Activated T-cell treated with anti-CD3 and anti-CD28 coated beads, Interleukin-2, amount 50 U/mL, for 24 hours (primary cell): ENCODE results near the gene ZNF408.
A peak's percentile ranks its signal among the peaks of the same experiment; 100 is the strongest.
"Not testable (repeated sequence)": the region's sequence is repeated elsewhere in the genome, so short reads cannot be mapped to it uniquely, and the experiment has no call there.

Source experiments
- DNase-seq: peaks from one replicate; pipeline ENCODE4 v3.0.0-alpha.2; 2020
- H3K27ac Mint-ChIP-seq: 2 replicates; pipeline ENCODE4 v1.8.0; 2020; ENCODE audit warnings: mild to moderate bottlenecking, mixed read lengths
- H3K27me3 Mint-ChIP-seq: 2 replicates; pipeline ENCODE4 v1.8.0; 2020; ENCODE audit warnings: mixed read lengths
- H3K36me3 Mint-ChIP-seq: 2 replicates; pipeline ENCODE4 v1.8.0; 2020; ENCODE audit warnings: low read depth, mixed read lengths
- H3K4me1 Mint-ChIP-seq: 2 replicates; pipeline ENCODE4 v1.8.0; 2020; ENCODE audit warnings: low read depth, mixed read lengths
- H3K4me3 Mint-ChIP-seq: 2 replicates; pipeline ENCODE4 v1.8.0; 2020; ENCODE audit warnings: mild to moderate bottlenecking, moderate library complexity, mixed read lengths
- H3K9me3 Mint-ChIP-seq: 2 replicates; pipeline ENCODE4 v1.8.0; 2020; ENCODE audit warnings: mixed read lengths

Gene ZNF408

DNA sequence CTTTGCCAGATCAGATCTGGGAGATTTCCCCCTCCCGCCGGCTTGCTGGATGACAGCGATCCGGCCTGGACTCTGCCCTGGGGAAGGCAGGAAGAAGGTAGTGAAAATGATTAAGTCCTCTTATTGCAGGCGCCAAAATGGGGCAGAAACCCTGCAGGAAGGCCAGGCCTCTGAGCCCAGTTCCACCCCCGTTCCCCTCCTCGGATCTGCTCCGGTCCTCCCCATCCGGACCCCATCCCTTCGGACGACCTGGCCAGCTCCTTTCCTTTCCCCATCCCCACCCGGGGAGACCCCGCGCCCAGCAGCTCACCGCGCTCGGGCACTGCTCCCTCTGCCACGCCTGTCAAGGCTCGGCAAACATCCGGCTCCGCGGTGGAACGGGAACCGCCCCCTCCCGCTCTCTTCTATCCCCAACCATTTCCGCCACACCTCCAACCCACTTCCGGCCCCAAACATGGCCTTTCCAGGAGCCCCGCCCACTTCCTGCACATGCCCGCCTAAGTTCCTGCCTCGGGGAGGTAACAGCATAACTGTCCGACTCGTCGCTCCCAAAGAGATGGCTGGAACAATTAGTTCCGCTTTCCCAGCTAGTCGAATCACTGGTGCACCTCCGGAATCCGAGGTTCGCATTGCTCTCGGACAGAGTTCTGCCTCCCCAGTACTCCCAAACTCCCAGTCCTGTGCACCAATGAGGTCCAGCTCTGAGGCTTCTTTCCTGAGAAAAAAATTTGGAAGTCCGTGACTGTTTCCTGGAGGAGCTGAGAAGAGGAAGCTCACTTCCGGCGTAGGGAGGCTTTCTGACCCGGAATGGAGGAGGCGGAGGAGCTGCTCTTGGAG lies at the start of gene ZNF408, which contains the start of gene ARHGAP1:
ZNF408 (plus strand) TSS at position 791 of the 837 bp plus-strand sequence; CDS start at position 808, 17 bp downstream.
ARHGAP1 (minus strand) TSS at position 379 of the 837 bp plus-strand sequence. CDS start 4,512 bp downstream, outside the sequence.
- peak; percentile 98 for DNase-seq
- peak within 1 kb of the TSS; percentile 98 for H3K4me3 Mint-ChIP-seq
- H3K36me3 Mint-ChIP-seq, result peaks cover 79% of the 10 kb centered on the region
- H3K27me3 Mint-ChIP-seq, result no peaks in the 10 kb centered on the region
- peak within 1 kb of the TSS; percentile 99 for H3K27ac Mint-ChIP-seq
- H3K4me1 Mint-ChIP-seq, result peaks cover 54% of the 10 kb centered on the region
- H3K9me3 Mint-ChIP-seq, result no peaks in the 10 kb centered on the region

DNA sequence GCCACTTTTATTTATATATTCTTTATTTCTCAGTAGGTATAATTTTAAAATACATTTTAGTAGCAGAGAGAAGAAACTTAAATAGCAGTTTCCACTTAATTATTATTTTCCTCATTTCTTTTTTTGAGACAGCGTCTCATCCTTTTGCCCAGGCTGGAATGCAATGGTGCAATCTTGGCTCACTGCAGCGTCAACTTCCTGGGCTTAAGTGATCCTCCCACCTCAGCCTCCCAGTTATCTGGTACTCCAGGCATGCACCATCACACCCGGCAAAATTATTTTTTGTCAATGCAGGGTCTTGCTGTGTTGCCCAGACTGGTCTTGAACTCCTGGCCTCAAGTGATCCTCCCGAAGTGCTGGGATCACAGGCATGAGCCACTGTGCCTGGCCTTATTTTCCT lies 45.2 kb upstream of the ZNF408 start:
- no peaks in the 10 kb centered on the region for H3K9me3 Mint-ChIP-seq
- no peak overlapping the region for H3K4me3 Mint-ChIP-seq
- H3K4me1 Mint-ChIP-seq, result no peaks in the 10 kb centered on the region
- peaks cover 76% of the 10 kb centered on the region for H3K36me3 Mint-ChIP-seq
- no peak for DNase-seq
- no peak overlapping the region for H3K27ac Mint-ChIP-seq
- no peaks in the 10 kb centered on the region for H3K27me3 Mint-ChIP-seq

DNA sequence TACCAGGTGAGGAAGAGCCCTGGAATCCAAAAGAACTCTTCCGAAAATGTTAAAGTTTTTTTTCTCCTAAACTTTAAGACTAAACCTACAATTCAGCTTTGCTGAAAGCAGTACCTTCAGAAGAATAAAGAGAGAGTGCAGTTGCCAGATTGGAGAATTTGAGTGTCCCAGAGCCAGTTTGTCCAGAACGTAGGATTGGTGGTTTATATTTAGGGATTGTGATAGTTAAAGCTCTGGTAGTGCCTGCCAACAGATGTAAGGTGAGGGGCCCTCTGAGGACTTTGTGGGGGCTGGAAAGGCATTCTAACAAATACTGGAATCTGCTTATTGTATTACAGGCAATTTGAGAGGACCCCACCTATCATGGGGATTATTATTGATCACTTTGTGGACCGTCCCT lies 43.6 kb upstream of the ZNF408 start:
- DNase-seq, result no peak
- Mint-ChIP-seq H3K4me3 (no peak overlapping the region), H3K36me3 (peaks cover 74% of the 10 kb centered on the region), H3K4me1 (no peaks in the 10 kb centered on the region), H3K27ac (peak overlapping the region; percentile 6), H3K27me3 (no peaks in the 10 kb centered on the region), H3K9me3 (no peaks in the 10 kb centered on the region)

DNA sequence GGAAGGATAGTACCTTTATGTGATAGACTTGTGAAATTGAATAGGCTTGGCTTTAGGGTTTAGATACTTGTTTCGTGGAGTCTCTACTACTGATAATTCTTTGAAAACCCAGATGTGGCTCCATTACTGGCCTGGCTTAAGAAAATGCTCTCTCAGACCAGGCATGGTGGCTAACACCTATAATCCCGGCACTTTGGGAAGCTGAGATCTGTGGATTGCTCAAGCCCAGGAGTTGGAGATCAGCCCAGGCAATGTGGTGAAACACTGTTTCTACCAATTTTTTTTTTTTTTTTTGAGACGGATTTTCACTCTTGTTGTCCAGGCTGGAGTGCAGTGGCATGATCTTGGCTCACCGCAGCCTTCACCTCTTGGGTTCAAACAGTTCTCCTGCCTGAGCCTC lies 42.6 kb upstream of the ZNF408 start:
- H3K4me1 Mint-ChIP-seq, result no peaks in the 10 kb centered on the region
- H3K27me3 Mint-ChIP-seq, result no peaks in the 10 kb centered on the region
- H3K27ac Mint-ChIP-seq, result no peak overlapping the region
- no peak overlapping the region for H3K4me3 Mint-ChIP-seq
- H3K9me3 Mint-ChIP-seq, result no peaks in the 10 kb centered on the region
- H3K36me3 Mint-ChIP-seq, result peaks cover 71% of the 10 kb centered on the region
- no peak for DNase-seq

DNA sequence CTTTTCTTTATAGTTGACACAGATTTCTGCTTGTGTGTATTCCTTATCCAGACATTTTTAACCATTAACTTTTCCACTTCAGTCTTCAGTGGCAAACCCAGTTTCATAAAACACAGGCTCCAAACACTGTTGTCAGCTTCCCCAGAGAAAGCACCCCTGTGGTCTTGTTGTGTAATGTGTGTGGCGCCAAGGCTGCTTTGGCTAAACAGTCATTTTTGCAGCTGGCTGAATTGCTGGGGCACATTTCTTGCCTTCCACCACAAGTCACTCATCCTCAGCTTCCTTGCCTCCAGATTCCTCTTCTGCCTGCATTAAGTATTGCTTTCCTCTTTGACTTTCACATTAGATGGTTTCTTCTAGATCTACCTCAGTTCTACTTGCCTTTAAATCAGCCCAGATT lies 40.9 kb upstream of the ZNF408 start:
- Mint-ChIP-seq H3K4me1 (no peaks in the 10 kb centered on the region), H3K4me3 (no peak overlapping the region), H3K27me3 (no peaks in the 10 kb centered on the region), H3K9me3 (no peaks in the 10 kb centered on the region), H3K27ac (no peak overlapping the region), H3K36me3 (peaks cover 83% of the 10 kb centered on the region)
- DNase-seq, result no peak

DNA sequence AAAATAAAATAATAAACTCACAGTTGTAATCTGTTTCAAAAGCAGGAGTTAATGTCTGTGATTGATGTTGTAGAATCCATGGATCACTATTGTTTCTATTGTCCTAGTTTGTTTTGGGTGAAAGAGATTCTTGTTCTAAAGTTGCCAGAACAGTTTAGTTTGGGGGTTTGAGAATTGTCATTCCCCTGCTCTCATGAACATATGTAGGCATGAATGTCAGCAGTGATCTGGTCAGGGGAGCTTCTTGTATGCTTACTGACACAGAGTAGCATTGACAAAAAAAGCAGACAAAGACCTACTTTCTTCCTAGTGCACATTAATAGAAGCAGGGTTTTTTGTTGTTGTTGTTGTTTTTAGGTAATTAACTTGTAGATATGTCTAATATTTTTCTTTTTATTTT lies 39.0 kb upstream of the ZNF408 start:
- Mint-ChIP-seq H3K4me3 (no peak overlapping the region), H3K27me3 (no peaks in the 10 kb centered on the region), H3K27ac (no peak overlapping the region), H3K4me1 (no peaks in the 10 kb centered on the region), H3K36me3 (peaks cover 85% of the 10 kb centered on the region), H3K9me3 (no peaks in the 10 kb centered on the region)
- no peak for DNase-seq

DNA sequence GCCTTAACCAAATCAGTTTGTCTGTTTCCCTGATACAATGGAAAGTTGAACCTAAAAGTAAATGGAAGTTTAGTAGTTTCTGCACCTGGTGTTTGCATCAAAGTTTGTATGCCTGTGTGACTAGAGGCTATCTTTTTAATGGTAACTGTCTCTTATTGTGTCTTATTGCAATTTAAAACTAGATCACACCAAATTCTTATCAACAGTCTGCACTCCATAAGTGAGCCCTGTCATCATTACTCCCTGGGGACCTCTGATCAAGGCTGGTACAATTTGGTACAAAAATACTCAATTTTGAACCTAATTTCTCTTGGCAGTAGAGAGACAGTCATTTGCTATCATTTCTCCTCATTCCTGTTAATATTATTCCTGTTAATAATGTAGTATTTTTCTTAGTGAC lies 38.5 kb upstream of the ZNF408 start:
- H3K4me1 Mint-ChIP-seq, result no peaks in the 10 kb centered on the region
- no peak for DNase-seq
- no peaks in the 10 kb centered on the region for H3K9me3 Mint-ChIP-seq
- no peaks in the 10 kb centered on the region for H3K27me3 Mint-ChIP-seq
- peak overlapping the region; percentile 29 for H3K27ac Mint-ChIP-seq
- no peak overlapping the region for H3K4me3 Mint-ChIP-seq
- H3K36me3 Mint-ChIP-seq, result peaks cover 85% of the 10 kb centered on the region

DNA sequence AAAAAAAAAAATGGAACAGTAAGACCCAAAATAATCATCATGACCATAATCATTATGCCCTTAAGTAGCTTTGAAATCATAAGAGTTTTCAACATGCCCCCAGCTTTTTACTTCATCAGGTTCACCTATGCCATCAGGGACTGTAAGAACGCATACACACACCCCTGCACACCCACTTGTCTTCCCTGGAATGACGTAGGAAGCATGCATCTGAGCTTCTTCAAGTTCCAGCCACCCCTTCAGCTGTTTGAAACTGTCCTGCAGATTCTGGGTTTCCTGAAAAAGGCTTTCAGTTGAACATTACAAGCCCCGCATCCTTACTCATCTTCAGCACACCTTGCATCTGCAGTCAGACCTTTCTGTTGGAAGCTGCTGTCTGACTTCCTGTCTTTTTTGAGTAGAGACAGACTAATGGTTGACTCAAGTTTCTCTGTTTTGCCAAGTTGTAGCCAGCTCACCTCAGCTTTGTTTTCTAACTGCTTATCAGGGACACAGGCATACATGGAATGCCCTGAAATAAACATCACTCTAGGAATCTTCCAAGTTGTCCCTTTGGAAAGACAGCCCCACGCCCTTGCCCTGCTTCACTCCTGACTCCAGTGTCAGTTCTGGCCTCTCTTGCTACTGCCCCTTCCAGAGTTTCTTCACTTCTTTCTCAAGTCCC lies 37.4 kb upstream of the ZNF408 start:
- H3K27me3 Mint-ChIP-seq, result no peaks in the 10 kb centered on the region
- H3K9me3 Mint-ChIP-seq, result no peaks in the 10 kb centered on the region
- peaks cover 84% of the 10 kb centered on the region for H3K36me3 Mint-ChIP-seq
- DNase-seq, result no peak
- no peaks in the 10 kb centered on the region for H3K4me1 Mint-ChIP-seq
- no peak overlapping the region for H3K4me3 Mint-ChIP-seq
- peak overlapping the region; percentile 18 for H3K27ac Mint-ChIP-seq

DNA sequence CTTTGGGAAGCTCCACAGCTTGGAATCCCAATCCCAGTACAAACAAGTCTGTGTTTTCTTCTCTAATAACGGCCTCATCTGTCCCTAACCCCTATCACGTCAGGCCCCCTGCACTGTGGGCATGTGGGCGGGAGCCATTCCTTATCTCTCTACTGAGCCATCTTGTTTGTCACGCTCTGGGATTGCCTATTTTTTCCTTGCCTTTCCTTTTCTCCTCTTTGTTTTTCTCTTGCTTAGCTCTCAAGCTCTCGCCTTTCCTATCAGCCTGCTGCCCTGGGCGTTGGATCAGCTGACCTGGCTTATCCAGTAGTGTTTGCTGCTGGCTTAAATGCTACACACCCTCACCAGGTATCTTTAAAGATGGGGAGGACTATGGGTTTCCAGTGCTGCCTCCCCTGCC lies 36.2 kb upstream of the ZNF408 start:
- no peaks in the 10 kb centered on the region for H3K27me3 Mint-ChIP-seq
- H3K9me3 Mint-ChIP-seq, result no peaks in the 10 kb centered on the region
- peaks cover 4% of the 10 kb centered on the region for H3K4me1 Mint-ChIP-seq
- no peak overlapping the region for H3K4me3 Mint-ChIP-seq
- DNase-seq, result no peak
- H3K36me3 Mint-ChIP-seq, result peaks cover 84% of the 10 kb centered on the region
- no peak overlapping the region for H3K27ac Mint-ChIP-seq

DNA sequence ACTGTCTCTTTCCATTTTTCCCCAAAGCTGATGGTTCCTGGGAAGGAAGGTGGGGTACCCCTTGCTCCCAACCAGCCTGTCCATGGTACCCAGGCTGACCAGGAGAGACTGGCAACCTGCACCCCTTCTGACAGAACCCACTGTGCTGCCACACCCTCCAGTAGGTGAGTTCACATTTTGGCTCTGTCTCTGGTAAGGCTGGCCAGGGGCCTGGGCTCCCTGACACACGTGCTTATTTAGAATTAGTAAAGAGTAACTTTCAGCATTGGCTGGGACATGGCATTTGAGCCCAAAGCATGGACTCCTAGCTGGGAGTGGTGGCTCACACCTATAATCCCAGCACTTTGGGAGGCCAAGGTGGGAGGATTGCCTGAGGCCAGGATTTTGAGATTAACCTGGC lies 35.5 kb upstream of the ZNF408 start:
- peaks cover 82% of the 10 kb centered on the region for H3K36me3 Mint-ChIP-seq
- no peak overlapping the region for H3K4me3 Mint-ChIP-seq
- no peak for DNase-seq
- H3K27ac Mint-ChIP-seq, result no peak overlapping the region
- H3K9me3 Mint-ChIP-seq, result no peaks in the 10 kb centered on the region
- peaks cover 10% of the 10 kb centered on the region for H3K4me1 Mint-ChIP-seq
- no peaks in the 10 kb centered on the region for H3K27me3 Mint-ChIP-seq

DNA sequence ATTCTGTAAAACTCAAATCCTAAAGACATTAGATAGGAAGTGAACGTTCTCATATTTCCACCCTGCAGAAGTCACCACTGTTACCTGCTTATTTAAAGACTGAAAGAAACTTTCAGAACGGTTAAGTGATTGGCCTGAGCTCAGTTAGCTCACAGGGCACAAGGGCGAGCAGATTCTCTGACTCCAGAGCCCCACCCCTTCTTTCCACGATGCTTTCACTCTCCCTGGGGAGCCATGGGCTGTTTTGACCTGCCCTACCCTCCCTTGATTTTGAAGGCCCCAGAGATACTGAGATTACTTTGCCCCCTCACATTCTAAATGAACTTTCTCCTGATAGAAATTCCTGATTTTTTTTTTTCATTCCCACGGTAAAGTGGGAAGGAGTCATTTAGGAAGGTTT lies 34.3 kb upstream of the ZNF408 start:
- H3K36me3 Mint-ChIP-seq, result peaks cover 85% of the 10 kb centered on the region
- DNase-seq, result no peak
- H3K9me3 Mint-ChIP-seq, result no peaks in the 10 kb centered on the region
- peak overlapping the region; percentile 65 for H3K27ac Mint-ChIP-seq
- no peaks in the 10 kb centered on the region for H3K27me3 Mint-ChIP-seq
- no peak overlapping the region for H3K4me3 Mint-ChIP-seq
- peaks cover 21% of the 10 kb centered on the region for H3K4me1 Mint-ChIP-seq

DNA sequence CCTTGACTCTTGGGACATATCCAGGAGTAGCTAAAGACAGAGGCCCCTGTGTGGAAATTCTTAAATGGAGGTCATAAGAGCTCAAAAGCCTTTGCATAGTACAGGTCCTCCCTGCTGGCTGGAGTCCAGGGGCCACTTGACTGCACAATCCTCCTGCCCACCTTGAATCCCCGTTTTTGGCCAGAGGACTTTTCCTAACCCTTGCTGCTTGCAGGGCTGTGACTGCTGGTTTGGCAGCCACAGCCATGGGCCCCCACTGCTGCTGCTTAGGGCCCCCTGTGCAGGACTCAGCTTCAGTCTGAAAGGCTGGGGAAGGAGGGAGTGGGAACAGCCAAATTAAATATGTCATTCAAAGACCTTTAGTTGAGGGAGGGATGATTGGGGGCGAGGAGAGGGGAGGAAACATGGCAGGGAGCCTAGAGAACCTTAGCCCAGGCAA lies 33.8 kb upstream of the ZNF408 start:
- Mint-ChIP-seq H3K4me1 (peaks cover 26% of the 10 kb centered on the region), H3K36me3 (peaks cover 84% of the 10 kb centered on the region), H3K27me3 (no peaks in the 10 kb centered on the region), H3K9me3 (no peaks in the 10 kb centered on the region), H3K27ac (peak overlapping the region; percentile 65), H3K4me3 (no peak overlapping the region)
- DNase-seq, result no peak

DNA sequence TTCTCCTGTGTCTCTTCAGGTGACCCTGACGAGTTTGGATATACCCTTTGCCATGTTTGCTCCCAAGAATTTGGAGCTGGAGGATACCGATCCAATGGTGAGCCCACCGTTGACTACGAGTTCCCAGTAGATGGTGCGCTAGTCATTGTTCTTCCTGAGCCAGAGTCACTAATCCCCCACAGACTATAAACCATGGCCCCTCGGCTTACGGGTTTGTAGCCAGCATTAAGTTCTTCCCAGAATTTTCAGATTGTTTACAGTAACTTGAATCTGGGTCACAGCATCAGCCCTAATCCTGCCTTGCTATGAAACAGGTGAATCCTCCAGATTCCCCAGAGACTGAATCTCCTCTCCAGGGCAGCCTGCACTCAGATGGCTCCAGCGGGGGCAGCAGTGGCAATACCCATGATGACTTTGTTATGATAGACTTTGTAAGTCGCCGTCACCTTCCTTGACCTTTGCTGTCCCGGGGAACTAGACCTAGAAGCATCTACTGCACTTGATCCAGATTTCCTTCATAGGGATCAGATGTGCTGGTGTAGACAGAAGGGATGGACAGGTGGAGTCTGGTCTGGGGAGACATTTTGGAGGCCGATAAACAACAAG lies 32.2 kb upstream of the ZNF408 start:
- Mint-ChIP-seq H3K9me3 (no peaks in the 10 kb centered on the region), H3K27me3 (no peaks in the 10 kb centered on the region), H3K36me3 (peaks cover 87% of the 10 kb centered on the region), H3K27ac (peak overlapping the region; percentile 69), H3K4me1 (peaks cover 40% of the 10 kb centered on the region), H3K4me3 (no peak overlapping the region)
- no peak for DNase-seq

DNA sequence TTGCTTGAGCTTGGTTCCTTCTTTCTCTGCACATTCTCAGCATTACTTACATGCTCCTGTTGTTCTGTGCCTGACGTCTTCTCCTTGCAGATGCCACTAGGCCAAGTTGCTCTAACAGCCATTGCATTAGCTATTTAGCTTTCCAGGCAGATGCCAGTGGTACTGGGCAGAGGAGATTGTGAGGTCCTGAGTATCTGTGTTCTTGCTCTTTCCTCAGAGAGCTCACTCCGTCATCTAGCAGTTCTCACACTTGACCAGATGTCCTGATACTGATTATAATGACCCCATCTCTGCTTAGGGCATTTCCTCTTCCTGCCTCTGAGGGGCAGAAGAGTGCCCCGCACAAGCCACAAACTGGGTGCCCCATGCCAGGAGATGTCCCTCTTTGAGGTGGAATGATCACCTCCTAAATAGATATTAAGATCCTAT lies 31.1 kb upstream of the ZNF408 start:
- Mint-ChIP-seq H3K4me1 (peaks cover 52% of the 10 kb centered on the region), H3K9me3 (no peaks in the 10 kb centered on the region), H3K27me3 (no peaks in the 10 kb centered on the region), H3K4me3 (no peak overlapping the region), H3K36me3 (peaks cover 86% of the 10 kb centered on the region), H3K27ac (peak overlapping the region; percentile 34)
- no peak for DNase-seq

DNA sequence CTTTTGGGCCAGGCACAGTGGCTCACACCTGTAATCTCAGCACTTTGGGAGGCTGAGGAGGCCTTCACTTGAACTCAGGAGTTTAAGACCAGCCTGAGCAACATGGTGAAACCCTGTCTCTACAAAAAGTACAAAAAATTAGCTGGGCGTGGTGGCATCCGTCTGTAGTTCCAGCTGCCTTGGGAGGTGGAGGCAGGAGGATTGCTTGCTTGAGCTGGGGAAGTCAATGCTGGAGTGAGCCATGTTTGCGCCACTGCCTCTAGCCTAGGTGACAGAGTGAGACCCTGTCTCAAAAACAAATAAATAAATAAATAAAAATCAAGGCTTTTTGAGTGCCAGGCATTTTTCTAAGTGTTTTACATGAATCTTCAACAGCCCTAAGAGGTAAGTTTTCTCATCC lies 30.3 kb upstream of the ZNF408 start:
- Mint-ChIP-seq H3K27ac (peak overlapping the region; percentile 93), H3K4me1 (peaks cover 60% of the 10 kb centered on the region), H3K36me3 (peaks cover 79% of the 10 kb centered on the region)
- not testable (repeated sequence) for DNase-seq, H3K4me3 Mint-ChIP-seq, H3K9me3 Mint-ChIP-seq, H3K27me3 Mint-ChIP-seq
